ENCODE measurements around the gene FAM229B. TPM values are rescaled to one million over a fixed set of nuclear protein-coding genes. Genes with fewer than 3 reads are reported as not detected.

Gene FAM229B
- total RNA-seq, 1 donor: 0.21 TPM

DNA sequence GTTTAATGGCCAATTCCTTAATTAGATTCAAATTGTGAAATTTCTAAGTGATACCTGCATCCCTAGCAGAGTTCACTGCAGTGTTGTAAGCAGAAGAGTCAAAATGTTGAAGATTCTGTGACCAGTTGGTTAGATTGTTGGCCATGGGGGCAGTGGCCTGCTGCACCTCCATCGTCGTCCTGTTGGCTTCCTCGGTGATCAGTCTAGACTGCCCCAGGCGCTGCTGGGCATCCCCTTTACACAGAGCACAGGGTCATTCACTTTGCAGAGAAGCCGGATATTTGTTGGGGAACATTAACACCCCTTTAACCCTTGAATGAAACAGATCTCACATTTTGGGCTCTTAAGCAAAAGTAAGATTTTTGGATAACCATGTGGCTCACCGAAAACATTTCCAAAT is 60.7 kb downstream of the FAM229B start:
- Histone ChIP-seq H3K27me3 (ENCODE audit: insufficient read depth, low read length) (no peaks in the 10 kb centered on the region), H3K4me3 (ENCODE audit: low read length) (no peak overlapping the region), H3K4me1 (ENCODE audit: insufficient read depth, low read length) (no peaks in the 10 kb centered on the region), H3K9me3 (ENCODE audit: low read depth, low read length) (no peaks in the 10 kb centered on the region)

GRCh38 chr6:112149236-112149635 is 61.8 kb downstream of the FAM229B start:
- Histone ChIP-seq H3K9me3 (ENCODE audit: low read depth, low read length) (no peaks in the 10 kb centered on the region), H3K4me3 (ENCODE audit: low read length) (no peak overlapping the region), H3K27me3 (ENCODE audit: insufficient read depth, low read length) (no peaks in the 10 kb centered on the region), H3K4me1 (ENCODE audit: insufficient read depth, low read length) (no peaks in the 10 kb centered on the region)

DNA sequence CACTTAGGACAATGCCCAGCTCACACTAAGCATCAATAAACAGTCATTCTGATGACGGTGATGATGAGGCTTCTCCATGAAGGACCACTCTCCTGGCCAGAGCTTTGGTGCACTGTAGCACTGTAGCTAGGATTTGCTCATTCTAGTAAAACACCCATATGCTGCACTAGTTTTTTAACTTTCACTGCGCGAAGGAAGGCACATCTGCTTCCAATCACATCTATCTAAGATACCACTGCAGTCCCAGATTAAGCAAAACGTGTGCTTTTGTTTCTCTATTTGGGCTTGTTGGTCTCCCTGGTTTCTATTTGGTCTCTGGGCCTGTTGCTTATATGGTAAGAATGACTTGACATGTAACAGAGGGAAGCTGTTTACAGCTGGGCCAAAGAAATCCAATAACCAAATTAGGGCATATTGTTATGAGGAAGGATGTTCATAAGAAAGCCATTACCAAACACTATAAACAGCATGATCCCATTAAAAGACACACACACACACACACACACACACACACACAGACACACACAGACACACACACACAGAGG is 62.4 kb downstream of the FAM229B start:
- no peaks in the 10 kb centered on the region for H3K9me3 ChIP-seq (ENCODE audit: low read depth, low read length)
- H3K27me3 ChIP-seq (ENCODE audit: insufficient read depth, low read length): no peaks in the 10 kb centered on the region
- H3K4me3 ChIP-seq (ENCODE audit: low read length): no peak overlapping the region
- no peaks in the 10 kb centered on the region for H3K4me1 ChIP-seq (ENCODE audit: insufficient read depth, low read length)

DNA sequence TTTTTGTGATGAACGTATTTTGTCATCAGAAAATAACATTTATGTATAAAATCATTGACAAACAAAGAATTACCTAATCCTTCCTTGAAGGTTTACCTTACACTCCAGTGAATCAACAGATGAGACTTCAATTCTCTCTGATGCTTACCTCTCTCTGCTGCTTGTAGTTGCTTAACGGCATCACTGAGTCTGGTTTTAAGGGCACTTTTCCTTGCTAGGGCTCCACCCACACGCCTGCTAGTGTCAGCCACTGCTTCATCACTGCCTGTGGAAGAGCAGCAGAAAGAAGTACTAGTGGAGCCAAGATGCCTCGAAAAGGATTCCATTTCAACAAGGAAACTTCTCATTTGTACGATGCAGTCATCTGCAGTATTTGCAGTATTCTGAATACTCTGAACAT is 63.0 kb downstream of the FAM229B start:
- no peaks in the 10 kb centered on the region for H3K4me1 ChIP-seq (ENCODE audit: insufficient read depth, low read length)
- H3K4me3 ChIP-seq (ENCODE audit: low read length): no peak overlapping the region
- H3K9me3 ChIP-seq (ENCODE audit: low read depth, low read length): no peaks in the 10 kb centered on the region
- H3K27me3 ChIP-seq (ENCODE audit: insufficient read depth, low read length): no peaks in the 10 kb centered on the region

Other genes starting within 250 kb of the FAM229B start
- 207 TPM for gene FYN, start 214.1 kb upstream of the FAM229B start, total RNA-seq
- not detected for gene CCN6, start 33.5 kb upstream of the FAM229B start, total RNA-seq
- 35.5 TPM for gene TUBE1, start 109 bp upstream of the FAM229B start, total RNA-seq
- 0.42 TPM for gene LAMA4, start 167.0 kb downstream of the FAM229B start, total RNA-seq

Data from mononuclear cell (primary cell).